ENCODE data around the gene SORD.

GRCh38 chr15:45113380-45113990, 90.5 kb downstream of the SORD start:
- TF ChIP-seq POLR2A (IDR thresholded peaks at IDR 0.05; ENCODE audit: low read depth, low read length) (no peak), TAF1 (IDR thresholded peaks at IDR 0.05; ENCODE audit: low read depth, low read length) (no peak), POLR2AphosphoS5 (IDR thresholded peaks at IDR 0.05; ENCODE audit: low read depth, low read length) (no peak), PAX5 (IDR thresholded peaks at IDR 0.05; ENCODE audit: insufficient read depth, low read length, severe bottlenecking) (no peak), POU2F2 (IDR thresholded peaks at IDR 0.05; ENCODE audit: low read depth, low read length) (no peak)

Data from GM12891 (cell line).